ENCODE measurements around the gene MADD. TPM values are rescaled to one million over a fixed set of nuclear protein-coding genes. Genes with fewer than 3 reads are reported as not detected.

MADD gene
- total and polyA plus RNA-seq, 2 donors (not counting 3 experiments of a cell fraction or from before 2014, with no cell fraction given) = 35.3 to 36.8 TPM

GRCh38 chr11:47359586-47359985 is 89.7 kb downstream of the MADD start:
- H3K9me3 ChIP-seq (replicated peaks; ENCODE audit: control insufficient read depth, insufficient read depth, low read length) = no peaks in the 10 kb centered on the region
- no peaks in the 10 kb centered on the region for H3K36me3 ChIP-seq (ENCODE audit: control insufficient read depth in 2 of 2, extremely low read depth in 1 of 2, insufficient read depth in 2 of 2, low read length in 2 of 2)
- H3K27ac ChIP-seq (ENCODE audit: insufficient read depth, low read depth, low read length) = no peak overlapping the region
- BruUV-seq (replicated peaks) = no TSS peak
- ChIA-PET POLR2A (no interaction called here), CTCF (interaction anchor here (0.8 to 1.2 kb wide), 2 partner anchors 15 to 207 kb away, joined by 3 to 4 read pairs; no protein-coding TSS in a partner anchor)
- intact Hi-C loops (cut with micrococcal nuclease) (no loop called here), dilution Hi-C loops (cut with MboI; ENCODE audit: extremely low pct_ligation_motif_present, low sequenced_read_pairs) (no loop called here)
- no peaks in the 10 kb centered on the region for H3K79me2 ChIP-seq (ENCODE audit: control insufficient read depth, insufficient read depth, low read length)
- no peaks in the 10 kb centered on the region for H3K27me3 ChIP-seq (ENCODE audit: control insufficient read depth in 2 of 2, insufficient read depth in 2 of 2, low read length in 2 of 2)
- no peaks in the 10 kb centered on the region for H3K4me1 ChIP-seq (ENCODE audit: control insufficient read depth, extremely low read depth, insufficient read depth, low read length)
- no peaks in the 10 kb centered on the region for H4K20me1 ChIP-seq (replicated peaks; ENCODE audit: control insufficient read depth, extremely low read depth, insufficient read depth, low read length)
- DNase-seq (ENCODE audit: low read depth, low spot score) (no peak), FAIRE-seq (no peak)
- H3K4me3 ChIP-seq (replicated peaks in 1 of 3; ENCODE audit: insufficient read depth in 1 of 3, low read depth in 1 of 3, low read length in 3 of 3) = no peak overlapping the region
- H3K9ac ChIP-seq (replicated peaks; ENCODE audit: extremely low read depth, insufficient read depth, low read length) = no peak overlapping the region
- no peak overlapping the region for H3K4me2 ChIP-seq (ENCODE audit: insufficient read depth, low read length)
- H3K9me1 ChIP-seq (replicated peaks; ENCODE audit: control insufficient read depth, extremely low read depth, insufficient read depth, low read length) = no peaks in the 10 kb centered on the region
- TF ChIP-seq EZH2 (IDR thresholded peaks at IDR 0.05; ENCODE audit: borderline replicate concordance, low read depth, low read length, severe bottlenecking) (no peak), MAX (IDR thresholded peaks at IDR 0.05; ENCODE audit: insufficient read depth, insufficient read length) (no peak)
- no peak overlapping the region for H2AFZ ChIP-seq (ENCODE audit: low read depth, low read length)

- Histone ChIP-seq H3K9me1 (replicated peaks; ENCODE audit: control insufficient read depth, extremely low read depth, insufficient read depth, low read length) (no peaks in the 10 kb centered on the region), H3K79me2 (ENCODE audit: control insufficient read depth, insufficient read depth, low read length) (no peaks in the 10 kb centered on the region), H2AFZ (ENCODE audit: low read depth, low read length) (no peak overlapping the region), H3K4me2 (ENCODE audit: insufficient read depth, low read length) (no peak overlapping the region), H3K9me3 (replicated peaks; ENCODE audit: control insufficient read depth, insufficient read depth, low read length) (no peaks in the 10 kb centered on the region), H3K4me1 (ENCODE audit: control insufficient read depth, extremely low read depth, insufficient read depth, low read length) (no peaks in the 10 kb centered on the region), H3K4me3 (replicated peaks in 1 of 3; ENCODE audit: insufficient read depth in 1 of 3, low read depth in 1 of 3, low read length in 3 of 3) (no peak overlapping the region), H3K36me3 (ENCODE audit: control insufficient read depth in 2 of 2, extremely low read depth in 1 of 2, insufficient read depth in 2 of 2, low read length in 2 of 2) (no peaks in the 10 kb centered on the region), H3K27ac (ENCODE audit: insufficient read depth, low read depth, low read length) (no peak overlapping the region), H3K27me3 (ENCODE audit: control insufficient read depth in 2 of 2, insufficient read depth in 2 of 2, low read length in 2 of 2) (no peaks in the 10 kb centered on the region), H3K9ac (replicated peaks; ENCODE audit: extremely low read depth, insufficient read depth, low read length) (no peak overlapping the region), H4K20me1 (replicated peaks; ENCODE audit: control insufficient read depth, extremely low read depth, insufficient read depth, low read length) (no peaks in the 10 kb centered on the region)
- DNase-seq (ENCODE audit: low read depth, low spot score) (no peak), FAIRE-seq (no peak)
- dilution Hi-C loops (cut with MboI; ENCODE audit: extremely low pct_ligation_motif_present, low sequenced_read_pairs) (no loop called here), intact Hi-C loops (cut with micrococcal nuclease) (no loop called here)
- TF ChIP-seq EZH2 (IDR thresholded peaks at IDR 0.05; ENCODE audit: borderline replicate concordance, low read depth, low read length, severe bottlenecking) (no peak), GATA2 (IDR thresholded peaks at IDR 0.05; ENCODE audit: insufficient read depth, insufficient read length, low read depth, low read length) (no peak), CTCF (IDR thresholded peaks at IDR 0.05; ENCODE audit: extremely low read depth in 1 of 2, insufficient read depth in 1 of 2, low read depth in 1 of 2, low read length in 2 of 2) (no peak), POLR2AphosphoS5 (IDR thresholded peaks at IDR 0.05; ENCODE audit: insufficient read depth, low read depth, low read length) (no peak), FOS (IDR thresholded peaks at IDR 0.05; ENCODE audit: borderline replicate concordance, insufficient read depth, low read length) (no peak), POLR2A (IDR thresholded peaks at IDR 0.05; ENCODE audit: low read depth, low read length) (no peak), MYC (IDR thresholded peaks at IDR 0.05; ENCODE audit: low read depth, low read length) (no peak)
- BruUV-seq (replicated peaks) = no TSS peak
- POLR2A ChIA-PET = interaction anchor here (0.7 kb wide), 1 partner anchor 52 kb away, joined by 4 read pairs; no protein-coding TSS in a partner anchor
- CTCF ChIA-PET = interaction anchor here (0.8 to 1.2 kb wide), 3 partner anchors 14 to 207 kb away, joined by 3 to 4 read pairs (median 3); no protein-coding TSS in a partner anchor
Observed at GRCh38 chr11:47360341-47360740, 90.4 kb downstream of the MADD start.

Data from endothelial cell of umbilical vein (primary cell).